Stomach (tissue), 9 donors: Measurements from ENCODE around the gene CCBE1. TPM values are rescaled to one million over a fixed set of nuclear protein-coding genes. Genes with fewer than 3 reads are reported as not detected.
"Not testable (repeated sequence)": the region's sequence is repeated elsewhere in the genome, so short reads cannot be mapped to it uniquely, and the experiment has no call there.

Experiments used
- DNase-seq, 2 donors: peaks; one replicate each; pipeline versions ENCODE4 v3.0.0 to v3.0.0-alpha.2; 2013 to 2019
- H3K27ac ChIP-seq, 5 donors: fragments of 200-600 bp in 4 of 5; sonication (generic) in 4 of 5; one replicate each; pipeline ENCODE4 v1.5.1; 2013 to 2019; ENCODE audit warnings: mild to moderate bottlenecking in 1 of 5, moderate library complexity in 1 of 5
- H3K27me3 ChIP-seq, 3 donors: fragments of 200-600 bp; sonication (generic); one replicate each; pipeline ENCODE4 v1.5.1; 2017 to 2019; ENCODE audit warnings: mixed run types in 1 of 3
- H3K36me3 ChIP-seq, 4 donors: fragments of 200-600 bp; sonication (generic); 1 replicate in 3 of 4; 2 replicates in 1 of 4; pipeline ENCODE4 v1.5.1; 2016 to 2019
- H3K4me1 ChIP-seq, 4 donors: fragments of 200-600 bp; sonication (generic); one replicate each; pipeline ENCODE4 v1.5.1; 2016 to 2019
- H3K4me3 ChIP-seq, 4 donors: fragments of 200-600 bp; sonication (generic) in 3 of 4; one replicate each; pipeline ENCODE4 v1.5.1; 2016 to 2019; ENCODE audit warnings: mild to moderate bottlenecking in 1 of 4
- H3K9me3 ChIP-seq, 4 donors: fragments of 200-600 bp; sonication (generic); one replicate each; pipeline ENCODE4 v1.5.1; 2016 to 2019
- EP300 ChIP-seq: sonication (generic); formaldehyde crosslinking; IDR thresholded peaks from one replicate; pipeline ENCODE4 v1.6.1; 2017; ENCODE audit warnings: antibody characterized with exemption
- POLR2A ChIP-seq, 4 donors: fragments of 450-650 bp; IDR thresholded peaks; one replicate each; pipeline ENCODE4 v1.6.1; 2016; ENCODE audit warnings: antibody characterized with exemption in 4 of 4, control low read depth in 2 of 4, mild to moderate bottlenecking in 1 of 4, moderate library complexity in 1 of 4
- POLR2AphosphoS5 ChIP-seq, 3 donors: sonication (generic); formaldehyde crosslinking; IDR thresholded peaks; one replicate each; pipeline ENCODE4 v1.6.1; 2016; ENCODE audit warnings: antibody characterized with exemption in 3 of 3
- WGBS, 5 donors: extraction: QIAGEN DNeasy Blood & Tissue Kit in 3 of 5; methylation state at CpG; one replicate each; pipeline versions ENCODE4 v1.1.5 to v1.1.7; 2013 to 2018; 5-methylcytosine and 5-hydroxymethylcytosine counted together
- intact Hi-C: fragments of 100-400 bp; cut with DNase I; formaldehyde crosslinking; loops from one replicate; pipeline ENCODE4 v1.15.1; 2023; ENCODE audit warnings: low total_unique reads
- polyA plus RNA-seq, 3 donors: library from polyadenylated mRNA; stranded (reverse); fragments of 200-250 nt; gene quantifications; one replicate each; pipeline ENCODE4 v1.2.3, GENCODE V29; 2013
- total RNA-seq, 5 donors: library from RNA; depleted of rRNA; stranded (reverse); fragments of >200 nt; gene quantifications; one replicate each; pipeline versions ENCODE4 v1.1.0 to v1.2.3, GENCODE V29; 2014 to 2016
- TF ChIP-seq, protein P1 (sequence below), 7 experiments: fragments of 450-650 bp in 4 of 7; fragments of 200-600 bp in 3 of 7; sonication (generic) in 3 of 7; IDR thresholded peaks; one replicate each; pipeline ENCODE4 v1.5.1; 2016 to 2019; ENCODE audit warnings: antibody characterized with exemption in 7 of 7, control low read depth in 2 of 7, mild to moderate bottlenecking in 1 of 7
- donor health status: healthy with polysubstance abuse.
- donor health status: Bipolar disorder and iron deficiency.
- donor health status: healthy.

The CCBE1 gene
- total and polyA plus RNA-seq, 8 donors, result 0.29 to 4.0 (median 1.2) TPM

DNA sequence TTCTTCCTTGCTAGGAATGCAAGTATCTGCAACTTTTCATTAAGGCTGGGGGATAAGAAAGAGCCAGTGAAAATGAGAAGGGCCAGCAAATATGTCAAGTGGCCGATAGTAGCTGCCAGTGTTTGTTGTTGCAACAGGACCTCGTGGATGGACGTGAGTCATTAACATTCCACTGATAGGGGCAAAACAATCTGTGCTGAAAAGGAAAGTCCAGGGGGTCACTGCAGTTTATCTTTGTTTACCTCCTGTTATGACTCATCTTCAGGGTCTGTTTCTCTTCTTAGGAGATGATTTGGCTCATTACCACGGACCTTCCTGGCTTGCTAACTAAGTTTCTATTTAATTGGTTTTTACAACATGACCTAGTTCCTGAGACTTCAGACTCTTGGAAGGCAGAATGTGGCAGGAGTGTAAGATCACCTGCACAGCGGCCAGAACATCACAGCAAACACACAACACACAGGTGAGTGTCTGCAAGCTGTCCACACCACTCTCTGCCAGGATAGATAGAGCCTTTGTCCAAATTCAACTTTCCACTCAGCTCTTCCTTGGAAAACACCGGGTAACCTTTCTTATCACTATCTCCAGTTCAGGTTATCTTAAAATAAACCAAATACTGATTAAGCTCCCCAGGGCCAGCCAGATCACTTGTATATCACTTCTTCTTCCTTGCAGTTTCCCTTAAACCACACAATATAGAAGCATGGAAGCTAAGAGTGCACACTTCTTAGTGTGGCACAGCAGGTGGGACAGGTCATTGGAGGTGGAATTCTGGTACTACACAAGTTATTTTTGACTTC lies 180.7 kb downstream of the CCBE1 start:
- H3K4me1 ChIP-seq, result peaks cover 0 to 25% (median 14%) of the 10 kb centered on the region in 4 donors
- DNase-seq, result peak in 1 of 2 donors; percentile 63
- H3K4me3 ChIP-seq, result no peak overlapping the region
- peaks cover 0 to 9% (median 3%) of the 10 kb centered on the region in 4 donors for H3K9me3 ChIP-seq
- intact Hi-C loops, result no loop called here
- peaks cover 0 to 42% (median 0%) of the 10 kb centered on the region in 3 donors for H3K27me3 ChIP-seq
- 4 to 7% (median 5%) methylated on average over 6 of the region's 6 CpGs for WGBS, 5 donors
- no peaks in the 10 kb centered on the region for H3K36me3 ChIP-seq
- no peak for TF ChIP-seq POLR2A (IDR thresholded peaks at IDR 0.05)
- no peak for TF ChIP-seq EP300
- TF ChIP-seq POLR2AphosphoS5 (IDR thresholded peaks at IDR 0.05), result peak in 2 of 3 donors; percentile 55 to 72
- H3K27ac ChIP-seq, result no peak overlapping the region

GRCh38 chr18:59515956-59516355 lies 181.3 kb downstream of the CCBE1 start:
- intact Hi-C loops, H3K27ac ChIP-seq, DNase-seq, H3K4me3 ChIP-seq, H3K9me3 ChIP-seq, H3K36me3 ChIP-seq: not testable (repeated sequence)
- Histone ChIP-seq H3K27me3 (peaks cover 0 to 42% (median 0%) of the 10 kb centered on the region in 3 donors), H3K4me1 (peaks cover 0 to 25% (median 14%) of the 10 kb centered on the region in 4 donors)
- 74 to 81% (median 78%) methylated on average over 6 of the region's 6 CpGs for WGBS, 5 donors

- intact Hi-C loops, result no loop called here
- peaks cover 0 to 25% (median 14%) of the 10 kb centered on the region in 4 donors for H3K4me1 ChIP-seq
- H3K4me3 ChIP-seq, result no peak overlapping the region
- 59 to 77% (median 66%) methylated on average over 5 of the region's 5 CpGs for WGBS, 5 donors
- no peak overlapping the region for H3K27ac ChIP-seq
- DNase-seq, result no peak
- TF ChIP-seq EP300, result no peak
- TF ChIP-seq, protein P1, sequence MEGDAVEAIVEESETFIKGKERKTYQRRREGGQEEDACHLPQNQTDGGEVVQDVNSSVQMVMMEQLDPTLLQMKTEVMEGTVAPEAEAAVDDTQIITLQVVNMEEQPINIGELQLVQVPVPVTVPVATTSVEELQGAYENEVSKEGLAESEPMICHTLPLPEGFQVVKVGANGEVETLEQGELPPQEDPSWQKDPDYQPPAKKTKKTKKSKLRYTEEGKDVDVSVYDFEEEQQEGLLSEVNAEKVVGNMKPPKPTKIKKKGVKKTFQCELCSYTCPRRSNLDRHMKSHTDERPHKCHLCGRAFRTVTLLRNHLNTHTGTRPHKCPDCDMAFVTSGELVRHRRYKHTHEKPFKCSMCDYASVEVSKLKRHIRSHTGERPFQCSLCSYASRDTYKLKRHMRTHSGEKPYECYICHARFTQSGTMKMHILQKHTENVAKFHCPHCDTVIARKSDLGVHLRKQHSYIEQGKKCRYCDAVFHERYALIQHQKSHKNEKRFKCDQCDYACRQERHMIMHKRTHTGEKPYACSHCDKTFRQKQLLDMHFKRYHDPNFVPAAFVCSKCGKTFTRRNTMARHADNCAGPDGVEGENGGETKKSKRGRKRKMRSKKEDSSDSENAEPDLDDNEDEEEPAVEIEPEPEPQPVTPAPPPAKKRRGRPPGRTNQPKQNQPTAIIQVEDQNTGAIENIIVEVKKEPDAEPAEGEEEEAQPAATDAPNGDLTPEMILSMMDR (IDR thresholded peaks at IDR 0.05), result no peak
- no peak for TF ChIP-seq POLR2A (IDR thresholded peaks at IDR 0.05)
- no peak for TF ChIP-seq POLR2AphosphoS5 (IDR thresholded peaks at IDR 0.05)
- H3K36me3 ChIP-seq, result no peaks in the 10 kb centered on the region
- peaks cover 0 to 42% (median 0%) of the 10 kb centered on the region in 3 donors for H3K27me3 ChIP-seq
- H3K9me3 ChIP-seq, result peaks cover 0 to 6% (median 2%) of the 10 kb centered on the region in 4 donors
Measured at GRCh38 chr18:59515147-59515546, 182.1 kb downstream of the CCBE1 start.

GRCh38 chr18:59514203-59514602 lies 183.0 kb downstream of the CCBE1 start:
- no peaks in the 10 kb centered on the region for H3K9me3 ChIP-seq
- intact Hi-C loops, result no loop called here
- H3K27ac ChIP-seq, result no peak overlapping the region
- peak in 1 of 2 donors; percentile 53 for DNase-seq
- H3K27me3 ChIP-seq, result peaks cover 0 to 49% (median 0%) of the 10 kb centered on the region in 3 donors
- no peaks in the 10 kb centered on the region for H3K36me3 ChIP-seq
- H3K4me1 ChIP-seq, result peaks cover 0 to 25% (median 14%) of the 10 kb centered on the region in 4 donors
- WGBS, 5 donors, result 28 to 37% (median 29%) methylated on average over 13 of the region's 13 CpGs
- TF ChIP-seq POLR2AphosphoS5 (IDR thresholded peaks at IDR 0.05), result no peak
- TF ChIP-seq, protein P1 (IDR thresholded peaks at IDR 0.05), result no peak
- no peak for TF ChIP-seq POLR2A (IDR thresholded peaks at IDR 0.05)
- no peak for TF ChIP-seq EP300
- H3K4me3 ChIP-seq, result no peak overlapping the region

GRCh38 chr18:59512025-59512755 lies 185.0 kb downstream of the CCBE1 start:
- Histone ChIP-seq H3K27me3 (peaks cover 0 to 40% (median 0%) of the 10 kb centered on the region in 3 donors), H3K4me1 (peaks cover 0 to 25% (median 14%) of the 10 kb centered on the region in 4 donors), H3K9me3 (no peaks in the 10 kb centered on the region), H3K27ac (no peak overlapping the region), H3K4me3 (no peak overlapping the region), H3K36me3 (no peaks in the 10 kb centered on the region)
- WGBS, 5 donors, result 54 to 69% (median 63%) methylated on average over 5 to 7 of the region's 7 CpGs
- intact Hi-C loops, result no loop called here
- DNase-seq, result no peak
- no peak for TF ChIP-seq POLR2AphosphoS5 (IDR thresholded peaks at IDR 0.05)
- no peak for TF ChIP-seq EP300
- no peak for TF ChIP-seq POLR2A (IDR thresholded peaks at IDR 0.05)
- TF ChIP-seq, protein P1 (IDR thresholded peaks at IDR 0.05), result no peak
